SU-DHL-6 (cell line): ENCODE results near the gene GLE1.

Experiments used
- H2AFZ ChIP-seq: fragments of 200-600 bp; sonication (generic); 2 replicates; pipeline ENCODE4 v1.6.1; 2014; ENCODE audit warnings: low read depth, mild to moderate bottlenecking, moderate library complexity, mixed read lengths, antibody characterized with exemption, low read length; ENCODE audit not compliant: severe bottlenecking
- H3F3A ChIP-seq: fragments of 200-600 bp; shearing (Covaris generic); 2 replicates; pipeline ENCODE4 v1.6.0; 2016; ENCODE audit warnings: antibody characterized with exemption, mild to moderate bottlenecking; ENCODE audit not compliant: insufficient read depth
- H3K27ac ChIP-seq: fragments of 200-600 bp; sonication (generic); 2 replicates; pipeline ENCODE4 v1.5.1; 2016; ENCODE audit warnings: low read depth, mild to moderate bottlenecking, low read length, moderate library complexity, mixed read lengths
- H3K27me3 ChIP-seq: fragments of 200-600 bp; sonication (generic), shearing (Covaris generic); 2 replicates; pipeline ENCODE4 v1.6.0; 2014; ENCODE audit warnings: mild to moderate bottlenecking, low read length
- H3K36me3 ChIP-seq: fragments of 200-600 bp; sonication (generic); 2 replicates; pipeline ENCODE4 v1.6.1; 2014; ENCODE audit warnings: mild to moderate bottlenecking, low read length, mixed read lengths
- H3K4me2 ChIP-seq: fragments of 300-600, 200-600 bp; shearing (Covaris generic), sonication (generic); 2 replicates; pipeline ENCODE4 v1.6.0; 2014; ENCODE audit warnings: low read length, low read depth, mild to moderate bottlenecking; ENCODE audit not compliant: poor library complexity, severe bottlenecking
- H3K4me3 ChIP-seq: fragments of 200-600 bp; sonication (generic); 2 replicates; pipeline ENCODE4 v1.5.1; 2014; ENCODE audit warnings: antibody characterized with exemption, low read length, mild to moderate bottlenecking, mixed read lengths; ENCODE audit not compliant: insufficient read depth, poor library complexity, severe bottlenecking
- H3K79me2 ChIP-seq: fragments of 200-600 bp; sonication (generic); 2 replicates; pipeline ENCODE4 v1.6.1; 2014; ENCODE audit warnings: mild to moderate bottlenecking, low read length, moderate library complexity; ENCODE audit not compliant: insufficient read depth
- H3K9ac ChIP-seq: fragments of 200-600 bp; sonication (generic); 2 replicates; pipeline ENCODE4 v1.7.0; 2014; ENCODE audit warnings: mild to moderate bottlenecking, low read length
- H3K9me2 ChIP-seq: fragments of 200-600 bp; sonication (generic); replicated peaks from 2 replicates; pipeline ENCODE4 v1.6.1; 2014; ENCODE audit warnings: low read length; ENCODE audit not compliant: insufficient read depth
- H3K9me3 ChIP-seq: fragments of 200-600 bp; sonication (generic); 2 replicates; pipeline ENCODE4 v1.6.1; 2014; ENCODE audit warnings: low read length, mixed read lengths; ENCODE audit not compliant: insufficient read depth
- H4K20me1 ChIP-seq: fragments of 200-600 bp; sonication (generic); 2 replicates; pipeline ENCODE4 v1.6.1; 2014; ENCODE audit warnings: low read depth, mild to moderate bottlenecking, antibody characterized with exemption, low read length, moderate library complexity, mixed read lengths
- EZH2phosphoT487 ChIP-seq: fragments of 200-600 bp; sonication (generic), shearing (Covaris generic); conservative IDR thresholded peaks from 2 replicates; pipeline ENCODE4 v1.6.1; 2018; ENCODE audit warnings: mild to moderate bottlenecking, antibody characterized with exemption, low read length, moderate library complexity, mixed read lengths
- TF ChIP-seq, protein P1 (sequence below): fragments of 200-600 bp; sonication (generic); IDR thresholded peaks from one replicate; pipeline ENCODE4 v1.5.1; 2017; ENCODE audit warnings: antibody characterized with exemption, mild to moderate bottlenecking, low read length, moderate library complexity; ENCODE audit not compliant: insufficient read depth, poor library complexity, severe bottlenecking

The GLE1 gene

DNA sequence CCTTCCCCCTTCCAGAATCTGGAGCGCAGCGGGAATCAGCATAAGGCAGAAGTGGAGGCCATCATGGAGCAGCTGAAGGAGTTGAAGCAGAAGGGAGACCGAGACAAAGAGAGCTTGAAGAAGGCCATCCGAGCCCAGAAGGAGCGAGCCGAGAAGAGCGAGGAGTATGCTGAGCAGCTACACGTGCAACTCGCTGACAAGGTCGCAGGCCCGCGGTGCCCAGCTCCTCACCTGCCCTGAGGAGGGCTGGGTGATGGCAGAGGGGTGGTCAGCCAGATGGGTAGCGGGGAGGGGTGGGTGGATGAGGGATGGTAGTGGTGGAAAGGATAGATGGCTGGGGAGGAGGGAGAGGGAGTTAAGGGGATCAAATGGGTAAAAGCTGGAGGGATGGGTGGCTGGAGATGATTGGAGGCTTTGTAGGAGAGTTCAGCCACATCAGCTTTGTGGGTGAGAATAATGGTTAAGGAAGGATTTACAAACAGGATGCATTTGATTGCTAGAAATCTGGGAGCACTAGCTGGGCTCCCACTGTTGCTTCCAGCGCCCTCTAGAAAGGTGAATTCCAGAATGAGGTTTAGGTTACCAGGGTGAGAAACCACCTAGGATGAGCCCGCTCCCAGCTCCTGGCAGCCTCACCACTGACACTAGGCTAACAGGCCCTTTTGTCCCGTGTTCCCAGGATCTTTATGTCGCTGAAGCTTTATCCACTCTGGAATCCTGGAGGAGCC lies 19.7 kb upstream of the GLE1 start:
- Histone ChIP-seq H4K20me1 (no peaks in the 10 kb centered on the region), H3F3A (no peaks in the 10 kb centered on the region), H3K27me3 (no peaks in the 10 kb centered on the region), H2AFZ (no peak overlapping the region), H3K79me2 (no peaks in the 10 kb centered on the region), H3K9me2 (no peaks in the 10 kb centered on the region), H3K9ac (no peak overlapping the region), H3K36me3 (peaks cover 21% of the 10 kb centered on the region; the same call in 1 of the 2 replicates), H3K9me3 (no peaks in the 10 kb centered on the region), H3K4me3 (no peak overlapping the region), H3K4me2 (no peak overlapping the region), H3K27ac (no peak overlapping the region)
- TF ChIP-seq, protein P1, sequence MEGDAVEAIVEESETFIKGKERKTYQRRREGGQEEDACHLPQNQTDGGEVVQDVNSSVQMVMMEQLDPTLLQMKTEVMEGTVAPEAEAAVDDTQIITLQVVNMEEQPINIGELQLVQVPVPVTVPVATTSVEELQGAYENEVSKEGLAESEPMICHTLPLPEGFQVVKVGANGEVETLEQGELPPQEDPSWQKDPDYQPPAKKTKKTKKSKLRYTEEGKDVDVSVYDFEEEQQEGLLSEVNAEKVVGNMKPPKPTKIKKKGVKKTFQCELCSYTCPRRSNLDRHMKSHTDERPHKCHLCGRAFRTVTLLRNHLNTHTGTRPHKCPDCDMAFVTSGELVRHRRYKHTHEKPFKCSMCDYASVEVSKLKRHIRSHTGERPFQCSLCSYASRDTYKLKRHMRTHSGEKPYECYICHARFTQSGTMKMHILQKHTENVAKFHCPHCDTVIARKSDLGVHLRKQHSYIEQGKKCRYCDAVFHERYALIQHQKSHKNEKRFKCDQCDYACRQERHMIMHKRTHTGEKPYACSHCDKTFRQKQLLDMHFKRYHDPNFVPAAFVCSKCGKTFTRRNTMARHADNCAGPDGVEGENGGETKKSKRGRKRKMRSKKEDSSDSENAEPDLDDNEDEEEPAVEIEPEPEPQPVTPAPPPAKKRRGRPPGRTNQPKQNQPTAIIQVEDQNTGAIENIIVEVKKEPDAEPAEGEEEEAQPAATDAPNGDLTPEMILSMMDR: no peak
- TF ChIP-seq EZH2phosphoT487: no peak

DNA sequence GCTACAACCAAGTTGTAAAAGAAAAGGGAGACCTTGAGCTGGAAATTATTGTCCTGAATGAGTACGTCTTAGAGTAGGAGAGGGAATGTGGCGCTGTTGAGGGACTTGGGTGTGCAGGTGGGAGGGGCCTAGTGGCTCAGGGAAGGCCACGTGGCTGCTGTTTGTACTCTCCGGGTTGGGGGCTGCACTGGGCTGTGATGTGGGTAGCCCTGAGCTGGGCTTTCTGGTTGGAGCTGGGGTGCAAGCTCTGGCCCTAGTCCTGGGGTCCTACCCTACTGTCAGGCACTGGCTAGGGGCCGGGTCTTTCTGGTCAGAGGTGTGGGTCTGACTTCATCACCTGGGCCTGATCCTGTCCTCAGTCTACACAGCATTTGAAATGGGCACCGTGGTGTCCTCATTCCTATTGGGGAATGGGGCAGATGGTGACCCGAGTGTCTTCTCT lies 19.1 kb upstream of the GLE1 start:
- H3F3A ChIP-seq: no peaks in the 10 kb centered on the region
- H3K27ac ChIP-seq: no peak overlapping the region
- no peak overlapping the region for H2AFZ ChIP-seq
- no peak overlapping the region for H3K9ac ChIP-seq
- peaks cover 19% of the 10 kb centered on the region; the same call in 1 of the 2 replicates for H3K36me3 ChIP-seq
- H3K27me3 ChIP-seq: no peaks in the 10 kb centered on the region
- no peaks in the 10 kb centered on the region for H3K9me3 ChIP-seq
- H3K79me2 ChIP-seq: no peaks in the 10 kb centered on the region
- H3K4me2 ChIP-seq: no peak overlapping the region
- TF ChIP-seq EZH2phosphoT487: no peak
- TF ChIP-seq, protein P1: no peak
- H3K4me3 ChIP-seq: no peak overlapping the region
- H4K20me1 ChIP-seq: no peaks in the 10 kb centered on the region
- no peaks in the 10 kb centered on the region for H3K9me2 ChIP-seq

DNA sequence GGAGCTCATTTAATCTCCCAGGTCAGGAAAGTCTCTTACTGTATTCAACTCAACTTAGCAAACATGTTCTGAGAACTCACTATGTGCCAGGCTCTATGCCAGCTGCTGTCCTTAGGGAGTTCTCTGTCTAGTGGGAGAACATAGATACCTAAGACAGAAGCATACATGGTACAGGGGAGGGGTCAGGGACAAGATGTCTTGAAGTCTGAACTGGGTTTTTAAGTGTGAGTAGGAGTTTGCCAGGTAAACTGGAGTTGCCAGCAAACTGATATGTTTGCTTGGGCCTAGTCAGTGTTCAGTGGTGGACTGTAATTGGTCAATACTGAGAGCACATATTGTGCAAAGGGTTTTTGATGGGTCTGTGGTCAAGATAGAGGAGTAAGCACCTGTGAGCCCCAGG lies 18.3 kb upstream of the GLE1 start:
- H3K36me3 ChIP-seq: peaks cover 15% of the 10 kb centered on the region; the same call in 1 of the 2 replicates
- TF ChIP-seq, protein P1: no peak
- TF ChIP-seq EZH2phosphoT487: no peak
- no peak overlapping the region for H3K9ac ChIP-seq

More for the DNA sequence above, 18.3 kb upstream of the GLE1 start:
- Histone ChIP-seq H3K79me2 (no peaks in the 10 kb centered on the region), H3K4me2 (no peak overlapping the region), H4K20me1 (no peaks in the 10 kb centered on the region), H3K9me3 (no peaks in the 10 kb centered on the region), H3K4me3 (no peak overlapping the region), H3K9me2 (no peaks in the 10 kb centered on the region), H2AFZ (no peak overlapping the region), H3K27me3 (no peaks in the 10 kb centered on the region), H3F3A (no peaks in the 10 kb centered on the region), H3K27ac (no peak overlapping the region)
